GM12892 (cell line): ENCODE data around the gene UBFD1.

ENCODE experiments used
- POLR2A ChIP-seq: IDR thresholded peaks from 2 replicates; pipeline ENCODE4 v1.6.1; 2011; ENCODE audit warnings: low read depth, low read length, control low read depth
- POLR2AphosphoS5 ChIP-seq: IDR thresholded peaks from 2 replicates; pipeline ENCODE4 v1.6.1; 2011; ENCODE audit warnings: low read depth, low read length, control low read depth
- TAF1 ChIP-seq: IDR thresholded peaks from 2 replicates; pipeline ENCODE4 v1.6.1; 2011; ENCODE audit warnings: low read depth, mild to moderate bottlenecking, control low read depth, low read length, borderline replicate concordance

DNA sequence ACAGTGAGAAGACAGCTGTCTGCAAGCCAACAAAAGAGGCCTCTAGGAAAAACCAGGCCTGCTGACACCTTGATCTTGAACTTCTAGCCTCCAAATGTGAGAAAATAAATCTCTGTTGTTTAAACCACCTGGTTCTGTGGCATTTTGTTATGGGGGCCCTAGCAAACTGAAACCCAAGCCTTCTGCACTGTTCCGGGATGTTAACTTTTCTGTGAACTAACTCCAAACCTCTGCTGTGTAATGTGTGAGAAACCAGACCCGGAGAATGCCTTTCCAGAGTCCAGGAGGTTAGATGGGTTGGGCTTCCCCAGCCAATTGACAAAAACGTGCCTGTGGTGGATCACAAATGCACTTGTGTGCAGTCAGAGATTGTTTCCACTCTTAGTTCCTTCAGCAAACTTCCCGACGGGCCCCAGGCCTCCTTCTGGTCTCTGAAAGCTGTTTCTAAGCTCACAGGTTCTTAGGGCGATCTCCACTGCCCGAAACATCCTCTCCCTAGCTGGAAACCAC lies 33.6 kb upstream of the UBFD1 start:
- no peak for TF ChIP-seq TAF1
- no peak for TF ChIP-seq POLR2A
- no peak for TF ChIP-seq POLR2AphosphoS5
